ENCODE data around the gene TMEM30B.

Gene TMEM30B

GRCh38 chr14:61247935-61248334 is 33.2 kb downstream of the TMEM30B start (continued):
- TF ChIP-seq, protein P1, sequence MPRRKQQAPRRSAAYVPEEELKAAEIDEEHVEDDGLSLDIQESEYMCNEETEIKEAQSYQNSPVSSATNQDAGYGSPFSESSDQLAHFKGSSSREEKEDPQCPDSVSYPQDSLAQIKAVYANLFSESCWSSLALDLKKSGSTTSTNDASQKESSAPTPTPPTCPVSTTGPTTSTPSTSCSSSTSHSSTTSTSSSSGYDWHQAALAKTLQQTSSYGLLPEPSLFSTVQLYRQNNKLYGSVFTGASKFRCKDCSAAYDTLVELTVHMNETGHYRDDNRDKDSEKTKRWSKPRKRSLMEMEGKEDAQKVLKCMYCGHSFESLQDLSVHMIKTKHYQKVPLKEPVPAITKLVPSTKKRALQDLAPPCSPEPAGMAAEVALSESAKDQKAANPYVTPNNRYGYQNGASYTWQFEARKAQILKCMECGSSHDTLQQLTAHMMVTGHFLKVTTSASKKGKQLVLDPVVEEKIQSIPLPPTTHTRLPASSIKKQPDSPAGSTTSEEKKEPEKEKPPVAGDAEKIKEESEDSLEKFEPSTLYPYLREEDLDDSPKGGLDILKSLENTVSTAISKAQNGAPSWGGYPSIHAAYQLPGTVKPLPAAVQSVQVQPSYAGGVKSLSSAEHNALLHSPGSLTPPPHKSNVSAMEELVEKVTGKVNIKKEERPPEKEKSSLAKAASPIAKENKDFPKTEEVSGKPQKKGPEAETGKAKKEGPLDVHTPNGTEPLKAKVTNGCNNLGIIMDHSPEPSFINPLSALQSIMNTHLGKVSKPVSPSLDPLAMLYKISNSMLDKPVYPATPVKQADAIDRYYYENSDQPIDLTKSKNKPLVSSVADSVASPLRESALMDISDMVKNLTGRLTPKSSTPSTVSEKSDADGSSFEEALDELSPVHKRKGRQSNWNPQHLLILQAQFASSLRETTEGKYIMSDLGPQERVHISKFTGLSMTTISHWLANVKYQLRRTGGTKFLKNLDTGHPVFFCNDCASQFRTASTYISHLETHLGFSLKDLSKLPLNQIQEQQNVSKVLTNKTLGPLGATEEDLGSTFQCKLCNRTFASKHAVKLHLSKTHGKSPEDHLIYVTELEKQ (tag by site-specific recombination; IDR thresholded peaks at IDR 0.05; ENCODE audit: borderline replicate concordance): no peak
- TF ChIP-seq GLIS1 (tag by site-specific recombination; IDR thresholded peaks at IDR 0.05): no peak

DNA sequence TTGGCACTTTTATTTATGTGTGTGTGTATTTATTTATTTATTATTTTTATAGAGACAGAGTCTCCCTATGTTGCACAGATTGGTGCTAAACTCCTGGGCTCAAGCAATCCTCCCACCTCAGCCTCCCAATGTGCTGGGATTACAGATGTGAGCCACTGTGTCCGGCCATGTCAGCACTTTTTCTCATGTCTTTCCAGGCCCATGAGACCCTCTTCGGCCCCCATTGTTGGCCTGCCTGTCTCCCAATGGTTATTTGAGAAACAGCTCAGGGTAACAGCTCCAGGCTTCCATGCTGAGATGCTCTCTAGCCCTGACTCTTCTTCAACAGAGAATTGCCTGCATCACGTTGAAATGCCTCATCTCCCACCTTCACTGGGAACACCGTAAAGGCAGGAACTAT is 34.4 kb downstream of the TMEM30B start:
- TF ChIP-seq MYNN (tag by site-specific recombination; IDR thresholded peaks at IDR 0.05; ENCODE audit: borderline replicate concordance) (no peak), ZNF510 (tag by site-specific recombination; IDR thresholded peaks at IDR 0.05; ENCODE audit: insufficient replicate concordance) (no peak), ZNF423 (tag by site-specific recombination; IDR thresholded peaks at IDR 0.05) (no peak), ZNF639 (tag by site-specific recombination; IDR thresholded peaks at IDR 0.05) (no peak), REST (tag by site-specific recombination; IDR thresholded peaks at IDR 0.05) (no peak), ZNF202 (tag by site-specific recombination; IDR thresholded peaks at IDR 0.05; ENCODE audit: borderline replicate concordance) (no peak), SP2 (tag by site-specific recombination; IDR thresholded peaks at IDR 0.05) (no peak), PRDM2 (tag by site-specific recombination; IDR thresholded peaks at IDR 0.05; ENCODE audit: borderline replicate concordance) (no peak), ZNF16 (tag by site-specific recombination; IDR thresholded peaks at IDR 0.05; ENCODE audit: low read depth) (no peak), ZNF169 (tag by site-specific recombination; IDR thresholded peaks at IDR 0.05) (no peak)
- TF ChIP-seq, protein P2, sequence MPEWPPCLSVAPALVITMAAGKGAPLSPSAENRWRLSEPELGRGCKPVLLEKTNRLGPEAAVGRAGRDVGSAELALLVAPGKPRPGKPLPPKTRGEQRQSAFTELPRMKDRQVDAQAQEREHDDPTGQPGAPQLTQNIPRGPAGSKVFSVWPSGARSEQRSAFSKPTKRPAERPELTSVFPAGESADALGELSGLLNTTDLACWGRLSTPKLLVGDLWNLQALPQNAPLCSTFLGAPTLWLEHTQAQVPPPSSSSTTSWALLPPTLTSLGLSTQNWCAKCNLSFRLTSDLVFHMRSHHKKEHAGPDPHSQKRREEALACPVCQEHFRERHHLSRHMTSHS (tag by site-specific recombination; IDR thresholded peaks at IDR 0.05): no peak
- Histone ChIP-seq H3K36me3 (ENCODE audit: control insufficient read depth in 2 of 2, insufficient read depth in 1 of 2, low read length in 2 of 2) (no peaks in the 10 kb centered on the region), H3K4me3 (ENCODE audit: low read depth, low read length) (no peak overlapping the region), H3K9me3 (ENCODE audit: control insufficient read depth, insufficient read depth, low read depth, low read length) (no peaks in the 10 kb centered on the region), H3K27ac (ENCODE audit: extremely low read depth, low read depth, low read length) (no peak overlapping the region), H3K4me1 (ENCODE audit: control insufficient read depth, insufficient read depth, low read length) (no peaks in the 10 kb centered on the region)
- CTCF ChIA-PET: interaction anchor here (0.7 kb wide), 2 partner anchors 40 to 254 kb away, joined by 3 read pairs; no protein-coding TSS in a partner anchor
- POLR2A ChIA-PET: no interaction called here
